GM23338 (cell line): ENCODE measurements around the gene NKAIN2. TPM values are rescaled to one million over a fixed set of nuclear protein-coding genes. Genes with fewer than 3 reads are reported as not detected.
"Not testable (repeated sequence)": the region's sequence is repeated elsewhere in the genome, so short reads cannot be mapped to it uniquely, and the experiment has no call there.

ENCODE experiments used
- ATAC-seq: fragments of 200-7000 bp; cut with Tn5 transposase; 3 replicates; pipeline ENCODE4 v1.9.1; 2020
- DNase-seq: peaks from one replicate; pipeline ENCODE4 v3.0.0-alpha.2; 2015; ENCODE audit warnings: low spot score
- H2AFZ ChIP-seq: fragments of 200-600 bp; sonication (generic); 2 replicates; pipeline ENCODE4 v1.8.0; 2016; ENCODE audit warnings: antibody characterized with exemption, mild to moderate bottlenecking, moderate library complexity
- H3F3A ChIP-seq: fragments of 200-600 bp; sonication (generic); replicated peaks from 2 replicates; pipeline ENCODE4 v1.8.0; 2017; ENCODE audit warnings: antibody characterized with exemption, mixed run types, low read depth
- H3K27ac ChIP-seq: fragments of 200-600 bp; sonication (generic); 2 replicates; pipeline ENCODE4 v1.6.1; 2016; ENCODE audit warnings: low read depth
- H3K27me3 ChIP-seq: fragments of 200-600 bp; sonication (generic); 2 replicates; pipeline ENCODE4 v1.8.0; 2016; ENCODE audit warnings: mild to moderate bottlenecking, mixed run types, moderate library complexity; ENCODE audit not compliant: insufficient read depth
- H3K36me3 ChIP-seq: fragments of 200-600 bp; sonication (generic); 2 replicates; pipeline ENCODE4 v1.8.0; 2016; ENCODE audit warnings: mild to moderate bottlenecking; ENCODE audit not compliant: insufficient read depth
- H3K4me1 ChIP-seq: fragments of 200-600 bp; sonication (generic); 2 replicates; pipeline ENCODE4 v1.8.0; 2016; ENCODE audit warnings: mild to moderate bottlenecking, moderate library complexity; ENCODE audit not compliant: insufficient read depth
- H3K4me2 ChIP-seq: fragments of 200-600 bp; sonication (generic); 2 replicates; pipeline ENCODE4 v1.7.1; 2017; ENCODE audit warnings: mixed run types
- H3K4me3 ChIP-seq: fragments of 200-600 bp; sonication (generic); 2 replicates; pipeline ENCODE4 v1.6.1; 2016; ENCODE audit warnings: mixed run types
- H3K79me2 ChIP-seq: fragments of 200-600 bp; sonication (generic); replicated peaks from 2 replicates; pipeline ENCODE4 v1.8.0; 2017; ENCODE audit warnings: mild to moderate bottlenecking; ENCODE audit not compliant: insufficient read depth
- H3K9me2 ChIP-seq: fragments of 200-600 bp; sonication (generic); 2 replicates; pipeline ENCODE4 v1.8.0; 2017; ENCODE audit not compliant: insufficient read depth
- H4K20me1 ChIP-seq: fragments of 200-600 bp; sonication (generic); replicated peaks from 2 replicates; pipeline ENCODE4 v1.8.0; 2017; ENCODE audit warnings: mild to moderate bottlenecking; ENCODE audit not compliant: insufficient read depth
- H3K27ac Mint-ChIP-seq: 2 replicates; pipeline ENCODE4 v1.8.0; 2020; ENCODE audit warnings: inconsistent platforms, mild to moderate bottlenecking, moderate library complexity, mixed read lengths
- H3K27me3 Mint-ChIP-seq: 3 replicates; pipeline ENCODE4 v1.8.0; 2022; ENCODE audit warnings: low read depth, mild to moderate bottlenecking, moderate library complexity, mixed read lengths, inconsistent platforms; ENCODE audit not compliant: insufficient read depth, poor library complexity
- H3K36me3 Mint-ChIP-seq: 3 replicates; pipeline ENCODE4 v1.8.0; 2021; ENCODE audit warnings: low read depth, mild to moderate bottlenecking, inconsistent platforms, moderate library complexity, mixed read lengths
- H3K4me1 Mint-ChIP-seq: 3 replicates; pipeline ENCODE4 v1.8.0; 2020; ENCODE audit warnings: mild to moderate bottlenecking, inconsistent platforms, mixed read lengths
- H3K4me3 Mint-ChIP-seq: 3 replicates; pipeline ENCODE4 v1.8.0; 2021; ENCODE audit warnings: moderate library complexity, mild to moderate bottlenecking, inconsistent platforms, mixed read lengths
- H3K9me3 Mint-ChIP-seq: 3 replicates; pipeline ENCODE4 v1.8.0; 2020; ENCODE audit warnings: moderate library complexity, mild to moderate bottlenecking, inconsistent platforms, mixed read lengths
- EZH2phosphoT487 ChIP-seq: fragments of 200-600 bp; sonication (generic); IDR thresholded peaks from one replicate; pipeline ENCODE4 v1.8.1; 2018; ENCODE audit warnings: antibody characterized with exemption; ENCODE audit not compliant: unreplicated experiment
- NANOG ChIP-seq: IDR thresholded peaks from 2 replicates; pipeline ENCODE4 v1.6.1; 2016; ENCODE audit warnings: antibody characterized with exemption, borderline replicate concordance
- POLR2AphosphoS5 ChIP-seq: IDR thresholded peaks from 2 replicates; pipeline ENCODE4 v1.6.1; 2016; ENCODE audit warnings: antibody characterized with exemption, low read depth
- STAT1 ChIP-seq: IDR thresholded peaks from one replicate; pipeline ENCODE4 v1.6.1; 2016; ENCODE audit warnings: antibody characterized with exemption; ENCODE audit not compliant: unreplicated experiment
- ZNF114 ChIP-seq: fragments of 250-450 bp; sonication (Bioruptor Pico); IDR thresholded peaks from 2 replicates; pipeline ENCODE4 v1.5.0; 2020; ENCODE audit warnings: mild to moderate bottlenecking, moderate library complexity
- ZNF331 ChIP-seq: fragments of 250-450 bp; sonication (Bioruptor Pico); IDR thresholded peaks from 2 replicates; pipeline ENCODE4 v1.5.0; 2020; ENCODE audit warnings: low read depth, mild to moderate bottlenecking, moderate library complexity
- polyA plus RNA-seq: library from polyadenylated mRNA; unstranded; fragments of >200 nt; fragmentation: Nextera tagmentation; extraction: Ambion mirVana; gene quantifications from 2 replicates; pipeline ENCODE4 v1.2.1, GENCODE V29; 2016
- total RNA-seq: library from RNA; depleted of rRNA; stranded (reverse); fragments of >200 nt; shearing (Covaris generic); gene quantifications from 2 replicates; pipeline ENCODE4 v1.2.3, GENCODE V29; 2014
- TF ChIP-seq, protein P1 (sequence below): IDR thresholded peaks from 2 replicates; pipeline ENCODE4 v1.6.1; 2016; ENCODE audit warnings: antibody characterized with exemption
- TF ChIP-seq, protein P2 (sequence below): IDR thresholded peaks from one replicate; pipeline ENCODE4 v1.6.1; 2018; ENCODE audit warnings: antibody characterized with exemption; ENCODE audit not compliant: unreplicated experiment

Gene NKAIN2
- total and polyA plus RNA-seq, 2 experiments from 2014 or later: 0.39 to 1.1 TPM

DNA sequence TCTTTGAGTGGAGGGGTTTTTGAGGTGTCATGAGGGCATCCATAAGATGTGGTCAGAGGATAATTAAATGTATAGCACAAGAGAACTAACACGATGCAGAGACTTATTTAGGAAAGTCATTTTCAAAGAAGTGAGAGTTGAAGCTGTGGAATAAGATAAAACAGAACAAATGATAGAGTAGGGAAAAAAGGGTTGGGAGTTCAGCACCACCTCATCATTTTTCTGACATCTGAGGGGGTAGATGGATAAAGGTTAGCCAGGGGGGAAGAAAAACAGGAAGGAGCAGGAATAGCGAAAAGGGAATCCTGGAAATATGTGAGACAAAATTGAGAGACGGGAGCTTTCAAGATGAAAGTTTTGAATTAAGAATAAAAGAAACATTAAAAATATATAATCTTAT is 434.2 kb downstream of the NKAIN2 start:
- Histone ChIP-seq H2AFZ (no peak overlapping the region), H3K4me1 (no peaks in the 10 kb centered on the region), H3K27ac (no peak overlapping the region)

DNA sequence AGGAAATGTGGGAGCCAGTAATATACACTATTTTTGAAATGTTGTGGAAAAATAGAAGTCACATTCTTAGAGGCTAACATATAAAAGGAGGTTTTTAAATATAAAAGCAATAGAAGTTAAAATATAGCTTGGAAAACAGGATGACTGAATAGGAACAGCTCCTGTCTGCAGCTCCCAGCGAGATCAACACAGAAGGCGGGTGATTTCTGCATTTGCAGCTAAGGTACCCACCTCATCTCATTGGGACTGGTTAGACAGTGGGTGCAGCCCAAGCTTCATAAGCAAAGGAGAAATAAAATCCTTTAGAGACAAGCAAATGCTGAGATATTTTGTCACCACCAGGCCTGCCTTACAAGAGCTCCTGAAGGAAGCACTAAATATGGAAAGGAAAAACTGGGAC is 434.7 kb downstream of the NKAIN2 start:
- not testable (repeated sequence) for H3K36me3 ChIP-seq, ATAC-seq, H3K4me1 Mint-ChIP-seq, H3K79me2 ChIP-seq, H3K9me3 Mint-ChIP-seq, H3K4me1 ChIP-seq, H3K27ac Mint-ChIP-seq, H3K4me3 ChIP-seq, H3K9me2 ChIP-seq, DNase-seq, H3K27me3 ChIP-seq, H3K4me3 Mint-ChIP-seq, H3K27ac ChIP-seq, H3K4me2 ChIP-seq, H3F3A ChIP-seq, H3K27me3 Mint-ChIP-seq, H4K20me1 ChIP-seq, H2AFZ ChIP-seq, H3K36me3 Mint-ChIP-seq

More for the DNA sequence above, 434.2 kb downstream of the NKAIN2 start:
- H3K4me2 ChIP-seq: no peak overlapping the region
- no peaks in the 10 kb centered on the region for H3K27me3 Mint-ChIP-seq
- no peak overlapping the region for H3K27ac Mint-ChIP-seq
- H3K9me2 ChIP-seq: no peaks in the 10 kb centered on the region
- no peaks in the 10 kb centered on the region for H3K79me2 ChIP-seq
- DNase-seq (no peak), ATAC-seq (no peak)
- no peaks in the 10 kb centered on the region for H3K4me1 Mint-ChIP-seq
- H3F3A ChIP-seq: no peaks in the 10 kb centered on the region
- H4K20me1 ChIP-seq: no peaks in the 10 kb centered on the region
- no peaks in the 10 kb centered on the region for H3K36me3 ChIP-seq
- no peak for TF ChIP-seq EZH2phosphoT487
- TF ChIP-seq NANOG: no peak
- TF ChIP-seq STAT1: no peak
- no peak for TF ChIP-seq ZNF331 (CRISPR knock-in tag)
- no peak for TF ChIP-seq ZNF114
- no peak for TF ChIP-seq POLR2AphosphoS5
- TF ChIP-seq, protein P1, sequence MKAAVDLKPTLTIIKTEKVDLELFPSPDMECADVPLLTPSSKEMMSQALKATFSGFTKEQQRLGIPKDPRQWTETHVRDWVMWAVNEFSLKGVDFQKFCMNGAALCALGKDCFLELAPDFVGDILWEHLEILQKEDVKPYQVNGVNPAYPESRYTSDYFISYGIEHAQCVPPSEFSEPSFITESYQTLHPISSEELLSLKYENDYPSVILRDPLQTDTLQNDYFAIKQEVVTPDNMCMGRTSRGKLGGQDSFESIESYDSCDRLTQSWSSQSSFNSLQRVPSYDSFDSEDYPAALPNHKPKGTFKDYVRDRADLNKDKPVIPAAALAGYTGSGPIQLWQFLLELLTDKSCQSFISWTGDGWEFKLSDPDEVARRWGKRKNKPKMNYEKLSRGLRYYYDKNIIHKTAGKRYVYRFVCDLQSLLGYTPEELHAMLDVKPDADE: no peak
- TF ChIP-seq, protein P2, sequence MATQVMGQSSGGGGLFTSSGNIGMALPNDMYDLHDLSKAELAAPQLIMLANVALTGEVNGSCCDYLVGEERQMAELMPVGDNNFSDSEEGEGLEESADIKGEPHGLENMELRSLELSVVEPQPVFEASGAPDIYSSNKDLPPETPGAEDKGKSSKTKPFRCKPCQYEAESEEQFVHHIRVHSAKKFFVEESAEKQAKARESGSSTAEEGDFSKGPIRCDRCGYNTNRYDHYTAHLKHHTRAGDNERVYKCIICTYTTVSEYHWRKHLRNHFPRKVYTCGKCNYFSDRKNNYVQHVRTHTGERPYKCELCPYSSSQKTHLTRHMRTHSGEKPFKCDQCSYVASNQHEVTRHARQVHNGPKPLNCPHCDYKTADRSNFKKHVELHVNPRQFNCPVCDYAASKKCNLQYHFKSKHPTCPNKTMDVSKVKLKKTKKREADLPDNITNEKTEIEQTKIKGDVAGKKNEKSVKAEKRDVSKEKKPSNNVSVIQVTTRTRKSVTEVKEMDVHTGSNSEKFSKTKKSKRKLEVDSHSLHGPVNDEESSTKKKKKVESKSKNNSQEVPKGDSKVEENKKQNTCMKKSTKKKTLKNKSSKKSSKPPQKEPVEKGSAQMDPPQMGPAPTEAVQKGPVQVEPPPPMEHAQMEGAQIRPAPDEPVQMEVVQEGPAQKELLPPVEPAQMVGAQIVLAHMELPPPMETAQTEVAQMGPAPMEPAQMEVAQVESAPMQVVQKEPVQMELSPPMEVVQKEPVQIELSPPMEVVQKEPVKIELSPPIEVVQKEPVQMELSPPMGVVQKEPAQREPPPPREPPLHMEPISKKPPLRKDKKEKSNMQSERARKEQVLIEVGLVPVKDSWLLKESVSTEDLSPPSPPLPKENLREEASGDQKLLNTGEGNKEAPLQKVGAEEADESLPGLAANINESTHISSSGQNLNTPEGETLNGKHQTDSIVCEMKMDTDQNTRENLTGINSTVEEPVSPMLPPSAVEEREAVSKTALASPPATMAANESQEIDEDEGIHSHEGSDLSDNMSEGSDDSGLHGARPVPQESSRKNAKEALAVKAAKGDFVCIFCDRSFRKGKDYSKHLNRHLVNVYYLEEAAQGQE: no peak
- H3K36me3 Mint-ChIP-seq: no peaks in the 10 kb centered on the region
- H3K4me3 Mint-ChIP-seq: no peak overlapping the region
- no peaks in the 10 kb centered on the region for H3K27me3 ChIP-seq
- H3K4me3 ChIP-seq: no peak overlapping the region
- peaks cover 3% of the 10 kb centered on the region; the same call in 2 of the 3 replicates for H3K9me3 Mint-ChIP-seq
